Liver (tissue), 9 donors: ENCODE results near the gene COL6A6. TPM values are rescaled to one million over a fixed set of nuclear protein-coding genes. Genes with fewer than 3 reads are reported as not detected.

ENCODE experiments used
- DNase-seq: peaks from one replicate; pipeline ENCODE4 v3.0.0-alpha.2; 2017; ENCODE audit warnings: low spot score
- H3K27ac ChIP-seq, 2 donors: one replicate each; pipeline ENCODE4 v1.7.0; 2013; ENCODE audit warnings: inconsistent platforms in 2 of 2, low read length in 2 of 2, control low read depth in 1 of 2, low read depth in 1 of 2, mild to moderate bottlenecking in 1 of 2
- H3K27me3 ChIP-seq, 4 donors: one replicate each; pipeline versions ENCODE4 v1.6.1 to v1.7.0; 2013; ENCODE audit warnings: low read length in 3 of 4, inconsistent platforms in 1 of 4, mild to moderate bottlenecking in 1 of 4, moderate library complexity in 1 of 4; ENCODE audit not compliant: control insufficient read depth in 4 of 4, insufficient read depth in 4 of 4
- H3K36me3 ChIP-seq, 4 donors: one replicate each; pipeline versions ENCODE4 v1.6.1 to v1.7.0; 2013; ENCODE audit warnings: low read length in 3 of 4, mild to moderate bottlenecking in 3 of 4, low read depth in 1 of 4, moderate library complexity in 1 of 4; ENCODE audit not compliant: control insufficient read depth in 4 of 4, insufficient read depth in 3 of 4
- H3K4me1 ChIP-seq, 4 donors: one replicate each; pipeline versions ENCODE4 v1.6.1 to v1.7.0; 2013; ENCODE audit warnings: low read length in 3 of 4, mild to moderate bottlenecking in 3 of 4, moderate library complexity in 1 of 4; ENCODE audit not compliant: control insufficient read depth in 4 of 4, insufficient read depth in 4 of 4
- H3K4me3 ChIP-seq, 3 donors: one replicate each; pipeline versions ENCODE4 v1.6.1 to v1.7.0; 2013; ENCODE audit warnings: low read length in 3 of 3, control low read depth in 1 of 3, low read depth in 1 of 3, mild to moderate bottlenecking in 1 of 3
- H3K9ac ChIP-seq, 2 donors: one replicate each; pipeline ENCODE4 v1.7.0; 2013; ENCODE audit warnings: low read length in 2 of 2, mild to moderate bottlenecking in 2 of 2, moderate library complexity in 2 of 2, control low read depth in 1 of 2, low read depth in 1 of 2
- H3K9me3 ChIP-seq, 4 donors: one replicate each; pipeline versions ENCODE4 v1.6.1 to v1.7.0; 2013; ENCODE audit warnings: low read length in 3 of 4; ENCODE audit not compliant: control insufficient read depth in 4 of 4
- CTCF ChIP-seq: fragments of 150-350 bp; IDR thresholded peaks from 2 replicates; pipeline ENCODE4 v1.5.1; 2017; ENCODE audit warnings: improper control_type of control experiment, low read depth, low read length; ENCODE audit not compliant: missing input control
- EGR1 ChIP-seq, 2 donors: IDR thresholded peaks; 2 replicates each; pipeline ENCODE4 v1.6.1; 2016 to 2018; ENCODE audit warnings: antibody characterized with exemption in 2 of 2, low read depth in 2 of 2
- FOXA1 ChIP-seq: IDR thresholded peaks from 2 replicates; pipeline ENCODE4 v1.6.1; 2016; ENCODE audit warnings: antibody characterized with exemption
- FOXA2 ChIP-seq: IDR thresholded peaks from 2 replicates; pipeline ENCODE4 v1.6.1; 2016; ENCODE audit warnings: antibody characterized with exemption
- GABPA ChIP-seq, 2 donors: IDR thresholded peaks in 1 of 2; conservative IDR thresholded peaks in 1 of 2; 2 replicates each; pipeline ENCODE4 v1.6.1; 2016; ENCODE audit warnings: antibody characterized with exemption in 2 of 2, mild to moderate bottlenecking in 1 of 2, moderate library complexity in 1 of 2
- HNF4A ChIP-seq, 2 donors: conservative IDR thresholded peaks; 2 replicates each; pipeline ENCODE4 v1.6.1; 2016; ENCODE audit warnings: antibody characterized with exemption in 2 of 2, mild to moderate bottlenecking in 2 of 2
- MAX ChIP-seq: IDR thresholded peaks from 2 replicates; pipeline ENCODE4 v1.6.1; 2016; ENCODE audit warnings: antibody characterized with exemption
- NR2F2 ChIP-seq: IDR thresholded peaks from 2 replicates; pipeline ENCODE4 v1.6.1; 2016; ENCODE audit warnings: antibody characterized with exemption
- RAD21 ChIP-seq, 2 donors: IDR thresholded peaks; 2 replicates each; pipeline ENCODE4 v1.6.1; 2016; ENCODE audit warnings: antibody characterized with exemption in 2 of 2, mild to moderate bottlenecking in 2 of 2
- RXRA ChIP-seq, 2 donors: IDR thresholded peaks; 2 replicates each; pipeline ENCODE4 v1.6.1; 2017 to 2018; ENCODE audit warnings: antibody characterized with exemption in 2 of 2, mild to moderate bottlenecking in 1 of 2
- SP1 ChIP-seq: IDR thresholded peaks from 2 replicates; pipeline ENCODE4 v1.6.1; 2018; ENCODE audit warnings: antibody characterized with exemption, mild to moderate bottlenecking
- TAF1 ChIP-seq: conservative IDR thresholded peaks from 2 replicates; pipeline ENCODE4 v1.6.1; 2016; ENCODE audit warnings: antibody characterized with exemption, mild to moderate bottlenecking
- YY1 ChIP-seq: IDR thresholded peaks from 2 replicates; pipeline ENCODE4 v1.6.1; 2016; ENCODE audit warnings: antibody characterized with exemption, mild to moderate bottlenecking
- ZBTB33 ChIP-seq: IDR thresholded peaks from 2 replicates; pipeline ENCODE4 v1.6.1; 2016; ENCODE audit warnings: antibody characterized with exemption
- WGBS: extraction: QIAGEN DNeasy Blood & Tissue Kit; methylation state at CpG from one replicate; pipeline ENCODE4 v1.1.7; 2013; 5-methylcytosine and 5-hydroxymethylcytosine counted together
- polyA plus RNA-seq, 2 donors: library from polyadenylated mRNA; stranded (reverse) in 1 of 2; unstranded in 1 of 2; fragments of 200-250 nt in 1 of 2; fragments of >200 nt in 1 of 2; fragmentation: Nextera tagmentation in 1 of 2; extraction: Ambion mirVana in 1 of 2; gene quantifications; one replicate each; pipeline versions ENCODE4 v1.2.1 to v1.2.3, GENCODE V29; 2013 to 2015
- total RNA-seq, 2 donors: library from RNA; depleted of rRNA; stranded (reverse); fragments of >200 nt; gene quantifications; one replicate each; pipeline ENCODE4 v1.2.3, GENCODE V29; 2014
- TF ChIP-seq, protein P1 (sequence below): IDR thresholded peaks from 2 replicates; pipeline ENCODE4 v1.6.1; 2016; ENCODE audit warnings: antibody characterized with exemption, mild to moderate bottlenecking
- TF ChIP-seq, protein P2 (sequence below): IDR thresholded peaks from 2 replicates; pipeline ENCODE4 v1.6.1; 2016; ENCODE audit warnings: antibody characterized with exemption
- donor health status: healthy.
- donor health status: healthy.
- donor health status: healthy.
- donor health status: healthy.
- donor health status: healthy.

The COL6A6 gene
- total RNA-seq (under 1 TPM; 0.47 to 0.92 TPM), polyA plus RNA-seq (under 1 TPM; 0.26 to 0.39 TPM)

GRCh38 chr3:130516645-130517512, at the start of gene COL6A6:
Gene COL6A6, plus strand, starts transcription at chr3:130517177. Its CDS starts 43,188 bp downstream, at chr3:130560365.
- peaks cover 0 to 5% (median 3%) of the 10 kb centered on the region in 4 donors for H3K9me3 ChIP-seq
- H3K27ac ChIP-seq = no peak within 1 kb of the TSS
- H3K4me1 ChIP-seq = peaks cover 0 to 2% (median 0%) of the 10 kb centered on the region in 4 donors
- H3K36me3 ChIP-seq = no peaks in the 10 kb centered on the region
- TF ChIP-seq YY1 (no peak), GABPA (IDR thresholded peaks at IDR 0.05 in 1 of 2, conservative IDR thresholded peaks at IDR 0.05 in 1 of 2) (no peak), SP1 (no peak), RAD21 (IDR thresholded peaks at IDR 0.05) (no peak), HNF4A (conservative IDR thresholded peaks at IDR 0.05) (no peak), TAF1 (no peak), MAX (no peak), NR2F2 (no peak), FOXA1 (no peak), RXRA (IDR thresholded peaks at IDR 0.05) (no peak), FOXA2 (no peak), ZBTB33 (no peak), EGR1 (IDR thresholded peaks at IDR 0.05; ENCODE audit: low read depth in 2 of 2) (no peak), CTCF (no peak)
- TF ChIP-seq, protein P1, sequence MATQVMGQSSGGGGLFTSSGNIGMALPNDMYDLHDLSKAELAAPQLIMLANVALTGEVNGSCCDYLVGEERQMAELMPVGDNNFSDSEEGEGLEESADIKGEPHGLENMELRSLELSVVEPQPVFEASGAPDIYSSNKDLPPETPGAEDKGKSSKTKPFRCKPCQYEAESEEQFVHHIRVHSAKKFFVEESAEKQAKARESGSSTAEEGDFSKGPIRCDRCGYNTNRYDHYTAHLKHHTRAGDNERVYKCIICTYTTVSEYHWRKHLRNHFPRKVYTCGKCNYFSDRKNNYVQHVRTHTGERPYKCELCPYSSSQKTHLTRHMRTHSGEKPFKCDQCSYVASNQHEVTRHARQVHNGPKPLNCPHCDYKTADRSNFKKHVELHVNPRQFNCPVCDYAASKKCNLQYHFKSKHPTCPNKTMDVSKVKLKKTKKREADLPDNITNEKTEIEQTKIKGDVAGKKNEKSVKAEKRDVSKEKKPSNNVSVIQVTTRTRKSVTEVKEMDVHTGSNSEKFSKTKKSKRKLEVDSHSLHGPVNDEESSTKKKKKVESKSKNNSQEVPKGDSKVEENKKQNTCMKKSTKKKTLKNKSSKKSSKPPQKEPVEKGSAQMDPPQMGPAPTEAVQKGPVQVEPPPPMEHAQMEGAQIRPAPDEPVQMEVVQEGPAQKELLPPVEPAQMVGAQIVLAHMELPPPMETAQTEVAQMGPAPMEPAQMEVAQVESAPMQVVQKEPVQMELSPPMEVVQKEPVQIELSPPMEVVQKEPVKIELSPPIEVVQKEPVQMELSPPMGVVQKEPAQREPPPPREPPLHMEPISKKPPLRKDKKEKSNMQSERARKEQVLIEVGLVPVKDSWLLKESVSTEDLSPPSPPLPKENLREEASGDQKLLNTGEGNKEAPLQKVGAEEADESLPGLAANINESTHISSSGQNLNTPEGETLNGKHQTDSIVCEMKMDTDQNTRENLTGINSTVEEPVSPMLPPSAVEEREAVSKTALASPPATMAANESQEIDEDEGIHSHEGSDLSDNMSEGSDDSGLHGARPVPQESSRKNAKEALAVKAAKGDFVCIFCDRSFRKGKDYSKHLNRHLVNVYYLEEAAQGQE = no peak
- TF ChIP-seq, protein P2, sequence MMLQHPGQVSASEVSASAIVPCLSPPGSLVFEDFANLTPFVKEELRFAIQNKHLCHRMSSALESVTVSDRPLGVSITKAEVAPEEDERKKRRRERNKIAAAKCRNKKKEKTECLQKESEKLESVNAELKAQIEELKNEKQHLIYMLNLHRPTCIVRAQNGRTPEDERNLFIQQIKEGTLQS = no peak
- no peak for DNase-seq
- peaks cover 0 to 7% (median 5%) of the 10 kb centered on the region in 4 donors for H3K27me3 ChIP-seq
- WGBS = 4% methylated on average over 58 of the region's 58 CpGs
- no peak within 1 kb of the TSS for H3K9ac ChIP-seq
- peak within 1 kb of the TSS in 1 of 3 donors; percentile 22 for H3K4me3 ChIP-seq
